AG04450 (cell line): ENCODE measurements around the gene CYP11A1. TPM values are rescaled to one million over a fixed set of nuclear protein-coding genes. Genes with fewer than 3 reads are reported as not detected.

Source experiments
- CTCF ChIA-PET: fragments of 300-600, 350-600 bp; formaldehyde crosslinking; extraction: SDS; loops from one replicate; lab custom pipeline; 2022; ENCODE audit warnings: antibody characterized with exemption, inconsistent platforms; lab: Charles Lee
- POLR2A ChIA-PET: fragments of 350-600 bp; formaldehyde crosslinking; extraction: SDS; loops from one replicate; lab custom pipeline; 2021; ENCODE audit warnings: antibody characterized with exemption, inconsistent platforms; lab: Yijun Ruan, JAX
- DNase-seq: peaks from one replicate; pipeline ENCODE4 v3.0.0-alpha.2; 2011; ENCODE audit warnings: low read depth, low spot score
- H3K27ac ChIP-seq: one replicate; pipeline ENCODE4 v1.5.1; 2012; ENCODE audit warnings: low read depth, low read length, control low read depth
- H3K27me3 ChIP-seq: one replicate; pipeline ENCODE4 v1.6.0; 2012; ENCODE audit warnings: low read length; ENCODE audit not compliant: control insufficient read depth, insufficient read depth
- H3K4me3 ChIP-seq: 2 replicates; pipeline ENCODE4 v1.5.1; 2011; ENCODE audit warnings: mild to moderate bottlenecking, low read depth, low read length, control low read depth
- H3K9me3 ChIP-seq: 2 replicates; pipeline ENCODE4 v1.5.1; 2012; ENCODE audit warnings: low read length; ENCODE audit not compliant: control insufficient read depth, insufficient read depth
- polyA plus RNA-seq: library from polyadenylated mRNA; depleted of rRNA; stranded (reverse); fragments of >200 nt; gene quantifications from 2 replicates; pipeline ENCODE4 v1.2.3, GENCODE V29; 2011
- TF ChIP-seq, protein P1 (sequence below): IDR thresholded peaks from 2 replicates; pipeline ENCODE4 v1.5.1; 2011; ENCODE audit warnings: low read depth, low read length, control low read depth, inconsistent platforms

The CYP11A1 gene
- polyA plus RNA-seq, 1 experiment, result 0.14 TPM

DNA sequence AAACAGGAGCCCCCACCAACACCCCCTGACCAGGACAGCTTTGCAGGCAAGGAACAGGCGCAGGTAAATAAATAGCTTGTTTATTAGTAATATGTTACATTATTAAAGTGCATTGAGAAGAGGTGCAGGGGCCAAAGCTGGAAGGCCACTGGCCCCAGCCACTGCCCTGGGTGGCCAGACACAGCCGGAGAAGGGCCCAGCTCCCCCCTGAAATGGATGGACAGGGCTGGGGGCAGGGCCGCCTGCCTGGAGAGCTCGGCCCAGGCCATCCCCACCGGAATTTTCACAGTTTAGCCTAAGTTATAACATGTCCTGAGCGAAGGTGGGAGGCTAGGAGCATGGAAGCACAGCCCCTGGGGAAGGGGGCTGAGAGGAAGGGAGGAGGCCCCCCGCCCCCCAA is 41.8 kb upstream of the CYP11A1 start:
- Histone ChIP-seq H3K9me3 (no peaks in the 10 kb centered on the region), H3K27me3 (no peaks in the 10 kb centered on the region), H3K4me3 (no peak overlapping the region), H3K27ac (no peak overlapping the region)
- TF ChIP-seq, protein P1, sequence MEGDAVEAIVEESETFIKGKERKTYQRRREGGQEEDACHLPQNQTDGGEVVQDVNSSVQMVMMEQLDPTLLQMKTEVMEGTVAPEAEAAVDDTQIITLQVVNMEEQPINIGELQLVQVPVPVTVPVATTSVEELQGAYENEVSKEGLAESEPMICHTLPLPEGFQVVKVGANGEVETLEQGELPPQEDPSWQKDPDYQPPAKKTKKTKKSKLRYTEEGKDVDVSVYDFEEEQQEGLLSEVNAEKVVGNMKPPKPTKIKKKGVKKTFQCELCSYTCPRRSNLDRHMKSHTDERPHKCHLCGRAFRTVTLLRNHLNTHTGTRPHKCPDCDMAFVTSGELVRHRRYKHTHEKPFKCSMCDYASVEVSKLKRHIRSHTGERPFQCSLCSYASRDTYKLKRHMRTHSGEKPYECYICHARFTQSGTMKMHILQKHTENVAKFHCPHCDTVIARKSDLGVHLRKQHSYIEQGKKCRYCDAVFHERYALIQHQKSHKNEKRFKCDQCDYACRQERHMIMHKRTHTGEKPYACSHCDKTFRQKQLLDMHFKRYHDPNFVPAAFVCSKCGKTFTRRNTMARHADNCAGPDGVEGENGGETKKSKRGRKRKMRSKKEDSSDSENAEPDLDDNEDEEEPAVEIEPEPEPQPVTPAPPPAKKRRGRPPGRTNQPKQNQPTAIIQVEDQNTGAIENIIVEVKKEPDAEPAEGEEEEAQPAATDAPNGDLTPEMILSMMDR, result no peak
- CTCF ChIA-PET, result interaction anchor here (0.6 to 2.2 kb wide), 2 partner anchors 27 to 303 kb away, joined by 3 to 9 read pairs; no protein-coding TSS in a partner anchor
- no peak for DNase-seq
- POLR2A ChIA-PET, result interaction anchor here (0.6 kb wide), 1 partner anchor 94 kb away, joined by 3 read pairs; no protein-coding TSS in a partner anchor

DNA sequence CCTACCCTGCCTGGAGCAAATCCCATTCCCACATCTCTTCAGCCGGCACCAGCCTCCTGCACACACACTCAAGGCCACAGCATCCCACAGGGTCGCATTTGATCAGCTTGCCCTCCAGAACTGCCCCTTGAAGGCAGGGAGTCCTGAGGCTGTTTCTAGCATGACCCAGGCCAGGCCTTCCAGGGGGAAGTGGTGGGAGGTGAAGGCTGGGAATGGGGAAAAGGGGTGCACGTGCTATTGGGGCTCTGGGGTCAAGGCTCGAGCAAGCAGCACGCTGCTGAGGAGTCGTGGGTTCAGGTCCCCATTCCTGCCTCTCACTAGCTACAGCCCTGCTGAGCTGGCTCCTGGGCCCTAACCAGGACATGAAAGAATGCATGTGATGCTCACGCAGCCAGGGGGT is 41.4 kb upstream of the CYP11A1 start:
- Histone ChIP-seq H3K9me3 (no peaks in the 10 kb centered on the region), H3K27me3 (no peaks in the 10 kb centered on the region), H3K27ac (peak overlapping the region; percentile 84), H3K4me3 (no peak overlapping the region)
- CTCF ChIA-PET, result interaction anchor here (0.6 to 2.2 kb wide), 2 partner anchors 26 to 304 kb away, joined by 3 to 9 read pairs; no protein-coding TSS in a partner anchor
- POLR2A ChIA-PET, result interaction anchor here (0.6 kb wide), 1 partner anchor 94 kb away, joined by 3 read pairs; no protein-coding TSS in a partner anchor
- TF ChIP-seq, protein P1, result no peak
- DNase-seq, result no peak

DNA sequence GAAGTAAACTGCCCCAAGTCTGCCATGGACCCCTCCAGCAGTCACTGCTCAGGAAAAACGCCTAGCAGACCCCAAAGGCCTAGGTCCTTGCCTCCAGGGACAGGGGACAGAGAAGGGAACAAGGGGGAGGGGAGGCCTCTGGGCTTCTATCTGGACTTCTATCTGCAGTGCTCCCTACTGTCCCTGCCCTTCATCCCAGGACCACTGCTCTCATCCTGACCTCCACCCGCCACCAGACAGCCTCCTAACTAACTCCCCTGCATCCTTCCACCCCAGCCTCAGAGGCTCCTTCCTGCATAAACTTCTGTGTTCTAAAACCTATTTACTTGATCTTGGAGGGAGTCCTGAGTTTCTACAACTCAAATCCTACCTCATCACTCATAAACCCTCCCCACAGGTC is 40.9 kb upstream of the CYP11A1 start:
- ChIA-PET POLR2A (interaction anchor here (0.6 kb wide), 1 partner anchor 355 kb away, joined by 3 read pairs; no protein-coding TSS in a partner anchor), CTCF (interaction anchor here (2.2 kb wide), 1 partner anchor 26 kb away, joined by 9 read pairs; no protein-coding TSS in a partner anchor)
- TF ChIP-seq, protein P1, result no peak
- H3K27ac ChIP-seq, result peak overlapping the region; percentile 84
- DNase-seq, result no peak
- H3K27me3 ChIP-seq, result no peaks in the 10 kb centered on the region
- H3K4me3 ChIP-seq, result no peak overlapping the region
- H3K9me3 ChIP-seq, result no peaks in the 10 kb centered on the region

DNA sequence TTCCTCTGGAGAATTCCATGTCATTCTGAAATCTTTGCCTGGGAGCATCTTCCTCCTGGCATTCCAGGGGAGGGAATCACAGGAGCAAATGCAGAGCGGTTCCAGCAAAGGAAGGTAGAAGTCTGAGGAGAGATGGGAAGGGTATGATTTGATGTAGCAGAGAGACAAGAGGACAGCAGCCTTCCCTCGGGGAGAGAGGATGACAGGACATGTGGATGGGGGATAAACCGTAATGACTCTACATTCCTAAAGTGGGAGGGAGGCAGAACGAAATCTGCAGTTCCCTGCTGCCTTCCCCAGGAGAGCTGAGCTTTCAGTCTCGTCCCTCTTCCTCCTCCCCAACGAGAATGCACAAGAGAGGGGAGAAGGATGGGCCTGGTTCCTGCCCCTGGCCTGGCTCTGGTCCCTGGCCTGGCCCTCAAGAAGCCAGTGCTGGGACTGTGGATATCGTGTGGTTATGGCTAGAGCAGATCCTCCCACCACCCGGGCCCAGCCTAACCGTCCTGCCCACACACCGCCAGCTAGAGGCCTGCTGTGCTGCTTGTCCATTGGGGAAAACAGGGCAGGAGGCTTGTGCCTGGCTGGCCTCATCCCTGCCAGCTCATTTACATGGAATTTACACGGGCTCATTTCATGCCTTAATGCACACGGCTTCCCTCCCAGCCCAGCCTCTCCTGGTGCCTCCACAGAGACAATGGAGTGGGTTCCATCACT is 39.7 kb upstream of the CYP11A1 start:
- Histone ChIP-seq H3K27me3 (no peaks in the 10 kb centered on the region), H3K9me3 (no peaks in the 10 kb centered on the region), H3K27ac (peak overlapping the region; percentile 84), H3K4me3 (peak overlapping the region; percentile 31)
- CTCF ChIA-PET, result interaction anchor here (0.9 to 1.6 kb wide), 2 partner anchors 24 to 32 kb away, joined by 4 to 6 read pairs; no protein-coding TSS in a partner anchor
- peak; percentile 74 for DNase-seq
- POLR2A ChIA-PET, result interaction anchor here (0.6 to 1.1 kb wide), 7 partner anchors 12 to 54 kb away, joined by 3 to 4 read pairs (median 3); partner anchors contain the start of gene UBL7
- TF ChIP-seq, protein P1, result no peak

DNA sequence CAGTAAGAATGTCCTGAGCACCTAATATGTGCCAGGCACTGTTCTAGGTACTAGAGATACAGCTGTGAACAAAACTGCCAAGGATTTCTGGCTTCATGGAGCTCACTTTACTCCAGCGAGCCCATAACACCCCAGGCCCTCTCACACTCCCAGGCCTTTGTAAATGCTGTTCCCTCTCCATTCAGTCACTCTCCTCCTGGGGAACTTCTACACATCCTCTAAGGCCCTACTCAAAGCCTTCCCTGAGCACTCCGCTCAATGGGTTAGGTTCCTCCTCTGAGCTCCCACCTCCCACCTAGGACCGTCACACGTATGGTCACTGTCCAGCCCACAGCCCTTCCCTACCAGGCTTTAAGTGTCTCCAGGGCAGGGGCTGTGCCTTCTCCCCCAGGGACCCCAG is 39.1 kb upstream of the CYP11A1 start:
- POLR2A ChIA-PET, result interaction anchor here (0.8 kb wide), 1 partner anchor 28 kb away, joined by 3 read pairs; no protein-coding TSS in a partner anchor
- no peaks in the 10 kb centered on the region for H3K27me3 ChIP-seq
- peak overlapping the region; percentile 84 for H3K27ac ChIP-seq
- TF ChIP-seq, protein P1, result no peak
- CTCF ChIA-PET, result interaction anchor here (1.6 kb wide), 1 partner anchor 24 kb away, joined by 6 read pairs; no protein-coding TSS in a partner anchor
- DNase-seq, result no peak
- H3K4me3 ChIP-seq, result no peak overlapping the region
- H3K9me3 ChIP-seq, result no peaks in the 10 kb centered on the region
